Ovary (tissue), 9 donors: ENCODE results near the gene DPF3. TPM values are rescaled to one million over a fixed set of nuclear protein-coding genes. Genes with fewer than 3 reads are reported as not detected.
A peak's percentile ranks its signal among the peaks of the same experiment; 100 is the strongest.

Experiments
- DNase-seq, 5 donors: peaks; one replicate each; pipeline ENCODE4 v3.0.0-alpha.2; 2019 to 2020
- H3K27ac ChIP-seq, 2 donors: fragments of 200-600 bp; one replicate each; pipeline versions ENCODE4 v1.5.1 to v1.8.0; 2019 to 2022
- H3K27me3 ChIP-seq: fragments of 200-600 bp; one replicate; pipeline ENCODE4 v1.8.0; 2022
- H3K36me3 ChIP-seq: fragments of 200-600 bp; sonication (generic); one replicate; pipeline ENCODE4 v1.5.1; 2019
- H3K4me1 ChIP-seq: one replicate; pipeline ENCODE4 v1.8.1; 2013; ENCODE audit warnings: mild to moderate bottlenecking, moderate library complexity; ENCODE audit not compliant: insufficient read depth
- H3K4me3 ChIP-seq: fragments of 200-600 bp; sonication (generic); one replicate; pipeline ENCODE4 v1.5.1; 2017
- H3K9me3 ChIP-seq, 2 donors: fragments of 200-600 bp in 1 of 2; sonication (generic) in 1 of 2; one replicate each; pipeline versions ENCODE4 v1.5.1 to v1.8.1; 2013 to 2019; ENCODE audit warnings: mild to moderate bottlenecking in 1 of 2, moderate library complexity in 1 of 2
- EP300 ChIP-seq: sonication (generic); formaldehyde crosslinking; IDR thresholded peaks from one replicate; pipeline ENCODE4 v1.6.1; 2017; ENCODE audit warnings: antibody characterized with exemption
- POLR2A ChIP-seq: fragments of 450-650 bp; IDR thresholded peaks from one replicate; pipeline ENCODE4 v1.6.1; 2017; ENCODE audit warnings: antibody characterized with exemption, mild to moderate bottlenecking, moderate library complexity
- WGBS, 3 donors: extraction: QIAGEN DNeasy Blood & Tissue Kit in 1 of 3; methylation state at CpG; one replicate each; pipeline versions ENCODE4 v1.1.5 to v1.1.7; 2013 to 2017; 5-methylcytosine and 5-hydroxymethylcytosine counted together
- intact Hi-C, 4 donors: fragments of 100-400 bp; cut with DNase I; formaldehyde crosslinking; loops; one replicate each; pipeline versions ENCODE4 v1.11.0 to v1.15.1; 2022 to 2023
- polyA plus RNA-seq, 2 donors: library from polyadenylated mRNA; stranded (reverse); fragments of 200-250 nt in 1 of 2; fragments of 350-450 nt in 1 of 2; fragmentation: Illumina TruSeq in 1 of 2; extraction: RNeasy Lipid Tissue Mini Kit (QIAGEN cat#74804) in 1 of 2; gene quantifications; one replicate each; pipeline ENCODE4 v1.2.3, GENCODE V29; 2013 to 2014
- total RNA-seq, 7 donors: library from RNA; depleted of rRNA in 2 of 7; stranded (reverse); fragments of >200 nt in 2 of 7; fragmentation: NEBNext Ultra II Directional in 3 of 7; extraction: Animal tissue kit (Norgen Biotek cat#: 25700) in 3 of 7; gene quantifications; one replicate each; pipeline versions ENCODE4 v1.1.0 to v1.2.4, GENCODE V29; 2016 to 2023
- TF ChIP-seq, protein P1 (sequence below), 3 donors: fragments of 450-650 bp in 2 of 3; fragments of 200-600 bp in 1 of 3; IDR thresholded peaks; one replicate each; pipeline versions ENCODE4 v1.5.1 to v1.8.0; 2016 to 2022; ENCODE audit warnings: antibody characterized with exemption in 3 of 3, mild to moderate bottlenecking in 1 of 3
- donor health status: DM: no; HTN: no; CAD: no; lungs with moderate emphysema.
- donor health status: DM: no; HTN: no; CAD: no.
- donor health status: Bipolar disorder and iron deficiency.
- donor health status: DM: yes; HTN: yes; CAD: no.
- donor health status: DM: no; HTN: no; CAD: no.
- donor health status: DM: yes; HTN: yes; CAD: no.

Gene DPF3
- total and polyA plus RNA-seq, 9 donors: 6.3 to 34.4 (median 21.9) TPM

DNA sequence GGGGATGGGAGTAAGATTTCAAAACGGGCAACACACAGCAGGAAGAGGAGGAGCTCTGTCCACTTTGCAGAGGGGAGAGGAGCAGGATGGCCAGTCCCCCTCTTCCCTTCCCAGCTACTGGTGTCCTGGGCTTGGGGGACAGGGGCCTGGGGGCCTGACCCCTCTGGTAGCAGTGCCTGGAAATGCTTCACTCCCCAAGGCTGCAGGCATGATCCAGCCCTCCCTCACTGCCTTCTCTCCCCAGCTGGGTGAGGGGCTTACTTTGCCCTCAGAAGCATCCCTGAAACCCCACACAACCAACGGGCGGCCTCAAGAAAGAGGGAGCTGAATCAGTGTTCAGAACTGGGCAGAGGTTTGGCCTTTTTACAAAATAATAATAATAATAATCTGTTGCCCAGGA, 279.5 kb downstream of the DPF3 start:
- 53 to 68% (median 55%) methylated on average over 3 of the region's 3 CpGs for WGBS, 3 donors

DNA sequence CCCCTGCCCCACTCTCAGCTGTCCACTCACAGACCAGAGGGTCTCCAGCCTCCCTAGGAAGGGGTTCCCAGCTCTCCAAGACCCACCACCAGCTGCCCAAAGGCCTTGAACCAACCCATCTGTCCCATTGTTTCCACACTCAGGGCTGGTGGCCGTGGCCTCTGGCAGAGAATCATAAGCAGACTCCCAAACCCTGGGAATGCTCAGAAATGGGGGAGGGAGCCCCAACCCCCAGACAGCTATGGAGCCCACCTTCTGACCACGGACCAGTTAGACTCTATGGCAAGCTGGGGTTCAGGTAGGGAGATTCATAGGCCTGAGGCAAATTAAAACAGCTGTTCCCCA, 280.0 kb downstream of the DPF3 start:
- Histone ChIP-seq H3K36me3 (no peaks in the 10 kb centered on the region), H3K27me3 (no peaks in the 10 kb centered on the region), H3K4me3 (no peak overlapping the region), H3K27ac (no peak overlapping the region), H3K9me3 (no peaks in the 10 kb centered on the region), H3K4me1 (peaks cover 21% of the 10 kb centered on the region)
- no peak for DNase-seq
- 56 to 66% (median 63%) methylated on average over 2 of the region's 2 CpGs for WGBS, 3 donors
- TF ChIP-seq, protein P1, sequence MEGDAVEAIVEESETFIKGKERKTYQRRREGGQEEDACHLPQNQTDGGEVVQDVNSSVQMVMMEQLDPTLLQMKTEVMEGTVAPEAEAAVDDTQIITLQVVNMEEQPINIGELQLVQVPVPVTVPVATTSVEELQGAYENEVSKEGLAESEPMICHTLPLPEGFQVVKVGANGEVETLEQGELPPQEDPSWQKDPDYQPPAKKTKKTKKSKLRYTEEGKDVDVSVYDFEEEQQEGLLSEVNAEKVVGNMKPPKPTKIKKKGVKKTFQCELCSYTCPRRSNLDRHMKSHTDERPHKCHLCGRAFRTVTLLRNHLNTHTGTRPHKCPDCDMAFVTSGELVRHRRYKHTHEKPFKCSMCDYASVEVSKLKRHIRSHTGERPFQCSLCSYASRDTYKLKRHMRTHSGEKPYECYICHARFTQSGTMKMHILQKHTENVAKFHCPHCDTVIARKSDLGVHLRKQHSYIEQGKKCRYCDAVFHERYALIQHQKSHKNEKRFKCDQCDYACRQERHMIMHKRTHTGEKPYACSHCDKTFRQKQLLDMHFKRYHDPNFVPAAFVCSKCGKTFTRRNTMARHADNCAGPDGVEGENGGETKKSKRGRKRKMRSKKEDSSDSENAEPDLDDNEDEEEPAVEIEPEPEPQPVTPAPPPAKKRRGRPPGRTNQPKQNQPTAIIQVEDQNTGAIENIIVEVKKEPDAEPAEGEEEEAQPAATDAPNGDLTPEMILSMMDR (IDR thresholded peaks at IDR 0.05): no peak
- TF ChIP-seq POLR2A (no peak), EP300 (no peak)
- intact Hi-C loops: no loop called here

More for the DNA sequence above, 279.5 kb downstream of the DPF3 start:
- Histone ChIP-seq H3K27ac (no peak overlapping the region), H3K4me3 (no peak overlapping the region), H3K4me1 (peaks cover 21% of the 10 kb centered on the region), H3K36me3 (no peaks in the 10 kb centered on the region), H3K27me3 (no peaks in the 10 kb centered on the region), H3K9me3 (no peaks in the 10 kb centered on the region)
- no peak for DNase-seq
- TF ChIP-seq, protein P1 (IDR thresholded peaks at IDR 0.05): no peak
- no peak for TF ChIP-seq POLR2A
- no peak for TF ChIP-seq EP300
- intact Hi-C loops: no loop called here

DNA sequence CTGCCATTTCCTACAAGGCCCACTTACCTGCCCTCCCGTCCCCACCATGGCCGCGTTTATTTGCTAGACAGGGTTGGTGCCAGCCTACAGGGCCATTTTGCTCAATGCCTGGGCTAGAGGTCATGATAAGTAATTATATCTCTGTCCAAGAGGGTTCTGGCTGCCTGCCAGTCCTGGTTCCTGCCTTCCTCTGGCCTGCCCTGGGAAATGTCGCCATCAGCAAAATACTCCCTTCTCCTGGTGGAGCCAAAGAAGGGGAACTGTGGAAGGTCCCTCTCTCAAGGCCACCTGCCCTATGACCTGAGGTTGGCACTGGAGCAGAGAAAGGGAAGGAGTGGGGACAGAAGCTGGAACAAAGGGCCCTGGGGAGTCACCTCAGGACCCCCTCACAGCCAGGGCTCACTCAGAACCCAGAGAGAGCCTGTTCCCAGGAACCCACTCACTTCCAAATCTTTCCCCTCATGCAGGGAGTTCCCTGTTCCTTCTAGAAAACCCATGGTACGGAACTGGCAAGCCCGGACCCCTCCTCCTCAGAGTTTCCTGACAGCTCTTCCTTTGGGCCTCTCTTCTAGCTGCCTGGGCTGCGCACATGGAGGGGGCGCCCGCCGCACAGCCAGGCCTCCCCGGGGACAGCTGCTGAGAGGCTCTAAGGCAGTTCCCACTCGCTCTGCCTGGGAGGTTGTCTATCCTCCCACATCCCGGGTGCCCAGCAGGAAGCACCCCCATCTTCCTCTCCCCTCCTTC, 280.5 kb downstream of the DPF3 start:
- Histone ChIP-seq H3K36me3 (no peaks in the 10 kb centered on the region), H3K4me3 (no peak overlapping the region), H3K27ac (no peak overlapping the region), H3K4me1 (peaks cover 21% of the 10 kb centered on the region), H3K27me3 (no peaks in the 10 kb centered on the region), H3K9me3 (no peaks in the 10 kb centered on the region)
- peak; percentile 50 to 70 (median 59) for DNase-seq
- WGBS, 3 donors: 54 to 58% (median 57%) methylated on average over 13 of the region's 13 CpGs
- TF ChIP-seq EP300 (no peak), POLR2A (no peak)
- TF ChIP-seq, protein P1 (IDR thresholded peaks at IDR 0.05): no peak
- intact Hi-C loops: no loop called here

DNA sequence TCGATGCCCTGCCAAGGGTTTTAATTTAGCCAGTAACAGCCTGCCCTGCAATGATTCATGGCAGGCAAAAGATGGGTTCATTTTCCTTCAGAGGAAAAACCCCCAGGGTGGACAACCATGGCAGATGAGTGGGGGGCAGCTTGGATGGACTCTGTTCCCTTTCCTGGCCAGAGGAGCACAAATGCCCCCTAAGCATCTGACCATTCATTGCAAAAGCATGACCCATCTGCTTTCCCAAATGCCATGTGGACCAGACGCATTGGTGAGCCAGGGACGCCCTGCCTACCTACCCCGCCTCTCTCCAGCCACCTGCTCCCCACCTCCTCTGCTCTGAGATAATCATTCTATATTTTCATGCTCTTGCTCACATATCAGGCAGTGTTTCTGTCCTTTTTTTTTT, 281.9 kb downstream of the DPF3 start:
- intact Hi-C loops: no loop called here
- no peak for DNase-seq
- Histone ChIP-seq H3K4me1 (peaks cover 16% of the 10 kb centered on the region), H3K4me3 (no peak overlapping the region), H3K9me3 (no peaks in the 10 kb centered on the region), H3K36me3 (no peaks in the 10 kb centered on the region), H3K27me3 (no peaks in the 10 kb centered on the region), H3K27ac (no peak overlapping the region)
- WGBS, 3 donors: 88 to 97% (median 94%) methylated on average over 4 of the region's 4 CpGs
- TF ChIP-seq EP300: no peak
- TF ChIP-seq POLR2A: no peak
- TF ChIP-seq, protein P1 (IDR thresholded peaks at IDR 0.05): no peak
